Activated CD8-positive, alpha-beta T cell treated with anti-CD3 and anti-CD28 coated beads, Interleukin-2, amount 10 ng/mL, durations not matched to agents 7 days and 5 days (primary cell): ENCODE measurements around the gene CD48. TPM values are rescaled to one million over a fixed set of nuclear protein-coding genes. Genes with fewer than 3 reads are reported as not detected.

Experiments used
- ATAC-seq: fragments of 150-1000 bp; cut with Tn5 transposase; one replicate; pipeline ENCODE4 v1.10.0; 2021; ENCODE audit warnings: moderate library complexity
- CTCF ChIA-PET: fragments of 350-600 bp; sonication (Branson Sonifier 250); formaldehyde crosslinking; loops from one replicate; lab custom pipeline; 2021; ENCODE audit warnings: antibody characterized with exemption; lab: Charles Lee
- POLR2A ChIA-PET: fragments of 350-600 bp; sonication (Branson Sonifier 250); formaldehyde crosslinking; loops from one replicate; lab custom pipeline; 2021; ENCODE audit warnings: antibody characterized with exemption; lab: Charles Lee
- DNase-seq: peaks from one replicate; pipeline ENCODE4 v3.0.0-alpha.2; 2020
- H3K27ac Mint-ChIP-seq: one replicate; pipeline ENCODE4 v1.8.0; 2021; ENCODE audit warnings: mild to moderate bottlenecking, mixed read lengths
- H3K27me3 Mint-ChIP-seq: one replicate; pipeline ENCODE4 v1.8.0; 2021; ENCODE audit warnings: low read depth, mixed read lengths
- H3K36me3 Mint-ChIP-seq: one replicate; pipeline ENCODE4 v1.8.0; 2021; ENCODE audit warnings: low read depth, mixed read lengths
- H3K4me1 Mint-ChIP-seq: one replicate; pipeline ENCODE4 v1.8.0; 2021; ENCODE audit warnings: low read depth, mixed read lengths
- H3K4me3 Mint-ChIP-seq: one replicate; pipeline ENCODE4 v1.8.0; 2021; ENCODE audit warnings: mild to moderate bottlenecking, mixed read lengths
- H3K9me3 Mint-ChIP-seq: one replicate; pipeline ENCODE4 v1.8.0; 2022; ENCODE audit warnings: mixed read lengths; ENCODE audit not compliant: insufficient read depth
- total RNA-seq, 2 experiments: library from RNA; stranded (reverse); gene quantifications; one replicate each; pipeline ENCODE4 v1.2.3, GENCODE V29; 2021

The CD48 gene
- total RNA-seq, 2 experiments from 2014 or later: 325 to 327 TPM

- DNase-seq (no peak), ATAC-seq (no peak)
- H3K4me3 Mint-ChIP-seq: no peak overlapping the region
- POLR2A ChIA-PET: interaction anchor here (0.9 to 2.5 kb wide), 5 partner anchors 27 to 44 kb away, joined by 3 to 15 read pairs (median 3); partner anchors contain the start of gene CD48
- H3K36me3 Mint-ChIP-seq: peaks cover 89% of the 10 kb centered on the region
- H3K27me3 Mint-ChIP-seq: no peaks in the 10 kb centered on the region
- H3K9me3 Mint-ChIP-seq: no peaks in the 10 kb centered on the region
- H3K27ac Mint-ChIP-seq: peak overlapping the region; percentile 88
- CTCF ChIA-PET: interaction anchor here (0.7 to 9.7 kb wide), 26 partner anchors 7 to 309 kb away, joined by 3 to 184 read pairs (median 14); partner anchors contain the start of genes CD48, ITLN2, LY9 and SLAMF1
- peaks cover 81% of the 10 kb centered on the region for H3K4me1 Mint-ChIP-seq
Measured at GRCh38 chr1:160680399-160680798, 31.2 kb downstream of the CD48 start.

- H3K9me3 Mint-ChIP-seq: no peaks in the 10 kb centered on the region
- POLR2A ChIA-PET: interaction anchor here (0.9 to 2.5 kb wide), 4 partner anchors 28 to 44 kb away, joined by 3 to 15 read pairs (median 3); partner anchors contain the start of gene CD48
- CTCF ChIA-PET: interaction anchor here (0.7 to 9.7 kb wide), 20 partner anchors 7 to 310 kb away, joined by 3 to 184 read pairs (median 15); partner anchors contain the start of genes CD48, ITLN2, LY9 and SLAMF1
Measured at GRCh38 chr1:160679893-160680292, 31.7 kb downstream of the CD48 start.

GRCh38 chr1:160676869-160677597 is 34.6 kb downstream of the CD48 start:
- POLR2A ChIA-PET: interaction anchor here (1.7 kb wide), 1 partner anchor 30 kb away, joined by 4 read pairs; no protein-coding TSS in a partner anchor
- DNase-seq: no peak
- H3K4me3 Mint-ChIP-seq: no peak overlapping the region
- peaks cover 57% of the 10 kb centered on the region for H3K36me3 Mint-ChIP-seq
- H3K27ac Mint-ChIP-seq: peak overlapping the region; percentile 72
- CTCF ChIA-PET: interaction anchor here (1.0 to 9.7 kb wide), 4 partner anchors 48 to 92 kb away, joined by 3 to 184 read pairs (median 88); no protein-coding TSS in a partner anchor
- H3K4me1 Mint-ChIP-seq: peaks cover 48% of the 10 kb centered on the region
- ATAC-seq: no peak
- no peaks in the 10 kb centered on the region for H3K9me3 Mint-ChIP-seq
- H3K27me3 Mint-ChIP-seq: no peaks in the 10 kb centered on the region

More at GRCh38 chr1:160679893-160680292, 31.7 kb downstream of the CD48 start:
- Mint-ChIP-seq H3K27me3 (no peaks in the 10 kb centered on the region), H3K4me3 (no peak overlapping the region), H3K27ac (peak overlapping the region; percentile 62), H3K4me1 (peaks cover 76% of the 10 kb centered on the region), H3K36me3 (peaks cover 84% of the 10 kb centered on the region)
- DNase-seq (no peak), ATAC-seq (no peak)

- peaks cover 50% of the 10 kb centered on the region for H3K36me3 Mint-ChIP-seq
- no peaks in the 10 kb centered on the region for H3K27me3 Mint-ChIP-seq
- ChIA-PET POLR2A (interaction anchor here (0.6 to 2.0 kb wide), 7 partner anchors 22 to 92 kb away, joined by 3 to 12 read pairs (median 4); partner anchors contain the start of gene SLAMF1), CTCF (interaction anchor here (0.7 to 6.3 kb wide), 42 partner anchors 7 to 279 kb away, joined by 3 to 84 read pairs (median 6); partner anchors contain the start of genes CD48, ITLN2 and SLAMF1)
- H3K4me1 Mint-ChIP-seq: peaks cover 44% of the 10 kb centered on the region
- H3K9me3 Mint-ChIP-seq: no peaks in the 10 kb centered on the region
- peak overlapping the region; percentile 80 for H3K27ac Mint-ChIP-seq
- ATAC-seq: peak; percentile 79
- H3K4me3 Mint-ChIP-seq: no peak overlapping the region
- peak; percentile 86 for DNase-seq
Measured at GRCh38 chr1:160675641-160676410, 35.8 kb downstream of the CD48 start.

GRCh38 chr1:160674415-160674814 is 37.2 kb downstream of the CD48 start:
- CTCF ChIA-PET: interaction anchor here (0.7 to 6.3 kb wide), 28 partner anchors 9 to 288 kb away, joined by 3 to 84 read pairs (median 15); partner anchors contain the start of gene SLAMF1
- peaks cover 2% of the 10 kb centered on the region for H3K9me3 Mint-ChIP-seq
- H3K4me1 Mint-ChIP-seq: peaks cover 43% of the 10 kb centered on the region
- POLR2A ChIA-PET: interaction anchor here (0.7 to 2.8 kb wide), 6 partner anchors 34 to 163 kb away, joined by 3 to 12 read pairs (median 3); partner anchors contain the start of gene CD48
- peaks cover 45% of the 10 kb centered on the region for H3K36me3 Mint-ChIP-seq
- ATAC-seq: no peak
- no peaks in the 10 kb centered on the region for H3K27me3 Mint-ChIP-seq
- H3K27ac Mint-ChIP-seq: no peak overlapping the region
- no peak for DNase-seq
- no peak overlapping the region for H3K4me3 Mint-ChIP-seq

- Mint-ChIP-seq H3K27me3 (no peaks in the 10 kb centered on the region), H3K27ac (no peak overlapping the region), H3K36me3 (peaks cover 47% of the 10 kb centered on the region), H3K9me3 (peaks cover 13% of the 10 kb centered on the region), H3K4me3 (no peak overlapping the region), H3K4me1 (peaks cover 40% of the 10 kb centered on the region)
- ATAC-seq: peak; percentile 63
- peak; percentile 55 for DNase-seq
- ChIA-PET POLR2A (interaction anchor here (0.7 to 2.8 kb wide), 6 partner anchors 9 to 54 kb away, joined by 3 to 12 read pairs (median 4); partner anchors contain the start of gene SLAMF1), CTCF (interaction anchor here (0.6 to 6.3 kb wide), 30 partner anchors 9 to 325 kb away, joined by 3 to 84 read pairs (median 6); partner anchors contain the start of gene SLAMF1)
Measured at GRCh38 chr1:160672789-160673695, 38.6 kb downstream of the CD48 start.

- Mint-ChIP-seq H3K27ac (no peak overlapping the region), H3K4me3 (no peak overlapping the region), H3K27me3 (no peaks in the 10 kb centered on the region), H3K36me3 (peaks cover 44% of the 10 kb centered on the region), H3K4me1 (peaks cover 39% of the 10 kb centered on the region), H3K9me3 (peaks cover 17% of the 10 kb centered on the region)
- ATAC-seq: no peak
- no peak for DNase-seq
- ChIA-PET POLR2A (interaction anchor here (1.8 to 2.8 kb wide), 2 partner anchors 40 to 42 kb away, joined by 5 to 12 read pairs; no protein-coding TSS in a partner anchor), CTCF (interaction anchor here (0.9 to 6.3 kb wide), 21 partner anchors 8 to 326 kb away, joined by 3 to 84 read pairs (median 6); partner anchors contain the start of gene SLAMF1)
Measured at GRCh38 chr1:160671603-160672517, 39.8 kb downstream of the CD48 start.

GRCh38 chr1:160670701-160671100 is 40.9 kb downstream of the CD48 start:
- Mint-ChIP-seq H3K27ac (no peak overlapping the region), H3K36me3 (peaks cover 40% of the 10 kb centered on the region), H3K9me3 (peaks cover 17% of the 10 kb centered on the region), H3K4me3 (no peak overlapping the region), H3K4me1 (peaks cover 42% of the 10 kb centered on the region), H3K27me3 (no peaks in the 10 kb centered on the region)
- no peak for DNase-seq
- ATAC-seq: no peak
- ChIA-PET CTCF (interaction anchor here (5.4 to 6.3 kb wide), 4 partner anchors 13 to 53 kb away, joined by 38 to 84 read pairs (median 70); no protein-coding TSS in a partner anchor), POLR2A (no interaction called here)

GRCh38 chr1:160669802-160670201 is 41.8 kb downstream of the CD48 start:
- Mint-ChIP-seq H3K36me3 (peaks cover 38% of the 10 kb centered on the region), H3K27me3 (no peaks in the 10 kb centered on the region), H3K27ac (no peak overlapping the region), H3K9me3 (peaks cover 17% of the 10 kb centered on the region), H3K4me1 (peaks cover 51% of the 10 kb centered on the region), H3K4me3 (no peak overlapping the region)
- DNase-seq (no peak), ATAC-seq (no peak)
- ChIA-PET POLR2A (no interaction called here), CTCF (no interaction called here)
